PC-9 (cell line): ENCODE results near the gene KRTAP21-1. TPM values are rescaled to one million over a fixed set of nuclear protein-coding genes. Genes with fewer than 3 reads are reported as not detected.

Experiments
- BruUV-seq: library from RNA; stranded (reverse); fragments of 400-500 nt; replicated peaks from 2 replicates; lab custom pipeline; 2021; lab: Mats Ljungman, UMichigan
- CTCF ChIA-PET: fragments of 300-600 bp; sonication (Branson Sonifier 250); formaldehyde crosslinking; loops from one replicate; lab custom pipeline; 2022; ENCODE audit warnings: antibody characterized with exemption; lab: Charles Lee
- POLR2A ChIA-PET: fragments of 300-600 bp; sonication (Branson Sonifier 250); formaldehyde crosslinking; loops from one replicate; lab custom pipeline; 2022; ENCODE audit warnings: antibody characterized with exemption; ENCODE audit not compliant: unreplicated experiment; lab: Charles Lee
- DNase-seq, 2 experiments: peaks; one replicate each; pipeline versions ENCODE4 v3.0.0 to v3.0.0-alpha.2; 2015 to 2022; ENCODE audit warnings: mixed read lengths in 1 of 2
- H2AFZ ChIP-seq: fragments of 200-600 bp; sonication (generic); 2 replicates; pipeline ENCODE4 v1.8.1; 2017; ENCODE audit warnings: antibody characterized with exemption
- H3F3A ChIP-seq: fragments of 200-600 bp; sonication (generic); 2 replicates; pipeline ENCODE4 v1.8.1; 2017; ENCODE audit warnings: antibody characterized with exemption, mild to moderate bottlenecking, low read depth; ENCODE audit not compliant: insufficient read depth
- H3K27ac ChIP-seq: fragments of 200-600 bp; sonication (generic); 2 replicates; pipeline ENCODE4 v1.6.1; 2016; ENCODE audit warnings: mixed run types
- H3K27me3 ChIP-seq: fragments of 200-600 bp; sonication (generic); 2 replicates; pipeline ENCODE4 v1.6.1; 2016; ENCODE audit warnings: low read depth, mixed run types; ENCODE audit not compliant: insufficient read depth
- H3K36me3 ChIP-seq: fragments of 200-600 bp; sonication (generic); 2 replicates; pipeline ENCODE4 v1.6.1; 2016; ENCODE audit warnings: low read depth, mixed run types
- H3K4me1 ChIP-seq: fragments of 200-600 bp; sonication (generic); replicated peaks from 2 replicates; pipeline ENCODE4 v1.6.1; 2016; ENCODE audit warnings: mixed run types; ENCODE audit not compliant: insufficient read depth
- H3K4me2 ChIP-seq: fragments of 200-600 bp; sonication (generic); 2 replicates; pipeline ENCODE4 v1.6.1; 2017; ENCODE audit warnings: mixed run types
- H3K4me3 ChIP-seq: fragments of 200-600 bp; sonication (generic); 2 replicates; pipeline ENCODE4 v1.6.1; 2016; ENCODE audit warnings: mixed run types
- H3K79me2 ChIP-seq: fragments of 200-600 bp; sonication (generic); 2 replicates; pipeline ENCODE4 v1.6.1; 2017; ENCODE audit warnings: low read depth, mixed run types
- H3K9me2 ChIP-seq: fragments of 200-600 bp; sonication (generic); 2 replicates; pipeline ENCODE4 v1.8.1; 2017; ENCODE audit warnings: mild to moderate bottlenecking; ENCODE audit not compliant: insufficient read depth
- H3K9me3 ChIP-seq: fragments of 200-600 bp; sonication (generic); 2 replicates; pipeline ENCODE4 v1.8.1; 2016; ENCODE audit warnings: low read depth; ENCODE audit not compliant: insufficient read depth
- H4K20me1 ChIP-seq: fragments of 200-600 bp; sonication (generic); 2 replicates; pipeline ENCODE4 v1.8.1; 2017; ENCODE audit not compliant: insufficient read depth
- CTCF ChIP-seq: fragments of 200-600 bp; sonication (generic); conservative IDR thresholded peaks from 2 replicates; pipeline ENCODE4 v1.6.1; 2017; ENCODE audit warnings: mixed run types, antibody characterized with exemption, mild to moderate bottlenecking, moderate library complexity
- EZH2 ChIP-seq: fragments of 200-600 bp; sonication (generic); IDR thresholded peaks from 2 replicates; pipeline ENCODE4 v1.8.0; 2017; ENCODE audit warnings: antibody characterized with exemption, low read depth
- intact Hi-C: fragments of 100-400 bp; cut with micrococcal nuclease; formaldehyde crosslinking; loops from one replicate; pipeline ENCODE4 v1.10.0; 2022; ENCODE audit not compliant: unreplicated experiment
- total RNA-seq: library from RNA; stranded (reverse); gene quantifications from 2 replicates; pipeline ENCODE4 v1.2.3, GENCODE V29; 2021

The KRTAP21-1 gene
- total RNA-seq, 1 experiment from 2014 or later = not detected

GRCh38 chr21:30707409-30707808, 47.8 kb downstream of the KRTAP21-1 start:
- H3K27ac ChIP-seq = no peak overlapping the region
- H3K4me1 ChIP-seq = no peaks in the 10 kb centered on the region
- CTCF ChIA-PET = no interaction called here
- H3K4me2 ChIP-seq = no peak overlapping the region
- no peaks in the 10 kb centered on the region for H3K9me2 ChIP-seq
- TF ChIP-seq CTCF (no peak), EZH2 (no peak)
- no peaks in the 10 kb centered on the region for H3F3A ChIP-seq
- H4K20me1 ChIP-seq = no peaks in the 10 kb centered on the region
- DNase-seq = no peak
- H3K36me3 ChIP-seq = no peaks in the 10 kb centered on the region
- POLR2A ChIA-PET = no interaction called here
- H3K9me3 ChIP-seq = no peaks in the 10 kb centered on the region
- H2AFZ ChIP-seq = no peak overlapping the region
- H3K4me3 ChIP-seq = no peak overlapping the region
- intact Hi-C loops = no loop called here
- H3K79me2 ChIP-seq = no peaks in the 10 kb centered on the region
- no peaks in the 10 kb centered on the region for H3K27me3 ChIP-seq
- BruUV-seq = no TSS peak

Other genes starting within 250 kb of the KRTAP21-1 start
- gene KRTAP19-6, start 213.6 kb downstream of the KRTAP21-1 start, total RNA-seq = not detected in 2 replicates
- gene KRTAP19-7, start 194.1 kb downstream of the KRTAP21-1 start, total RNA-seq = not detected in 2 replicates
- not detected in 2 replicates for gene KRTAP22-2, start 165.0 kb downstream of the KRTAP21-1 start, total RNA-seq
- gene KRTAP6-3, start 163.0 kb downstream of the KRTAP21-1 start, total RNA-seq = not detected in 2 replicates
- gene KRTAP6-2, start 156.5 kb downstream of the KRTAP21-1 start, total RNA-seq = not detected in 2 replicates
- gene KRTAP22-1, start 154.3 kb downstream of the KRTAP21-1 start, total RNA-seq = not detected in 2 replicates
- not detected in 2 replicates for gene KRTAP6-1, start 141.5 kb downstream of the KRTAP21-1 start, total RNA-seq
- not detected in 2 replicates for gene KRTAP20-1, start 139.0 kb downstream of the KRTAP21-1 start, total RNA-seq
- gene KRTAP20-4, start 134.8 kb downstream of the KRTAP21-1 start, total RNA-seq = not detected in 2 replicates
- not detected in 2 replicates for gene KRTAP20-2, start 120.2 kb downstream of the KRTAP21-1 start, total RNA-seq
- not detected in 2 replicates for gene KRTAP20-3, start 112.6 kb downstream of the KRTAP21-1 start, total RNA-seq
- not detected in 2 replicates for gene KRTAP21-3, start 36.7 kb downstream of the KRTAP21-1 start, total RNA-seq
- gene KRTAP21-2, start 8.2 kb downstream of the KRTAP21-1 start, total RNA-seq = not detected in 2 replicates
- gene KRTAP8-1, start 57.8 kb upstream of the KRTAP21-1 start, total RNA-seq = not detected in 2 replicates
- not detected in 2 replicates for gene KRTAP7-1, start 74.3 kb upstream of the KRTAP21-1 start, total RNA-seq
- not detected in 2 replicates for gene KRTAP11-1, start 126.2 kb upstream of the KRTAP21-1 start, total RNA-seq